Pulmonary artery endothelial cell (primary cell): Measurements from ENCODE around the gene ACKR2. TPM values are rescaled to one million over a fixed set of nuclear protein-coding genes. Genes with fewer than 3 reads are reported as not detected.
A peak's percentile ranks its signal among the peaks of the same experiment; 100 is the strongest.
"Not testable (repeated sequence)": the region's sequence is repeated elsewhere in the genome, so short reads cannot be mapped to it uniquely, and the experiment has no call there.

Source experiments
- DNase-seq: peaks from one replicate; pipeline ENCODE4 v3.0.0-alpha.2; 2011; ENCODE audit warnings: low read depth, low spot score
- total RNA-seq: library from RNA; depleted of rRNA; stranded (reverse); fragments of >200 nt; gene quantifications from 2 replicates; pipeline ENCODE4 v1.2.3, GENCODE V29; 2014

The ACKR2 gene
- total RNA-seq, 1 donor from 2014 or later = not detected

DNA sequence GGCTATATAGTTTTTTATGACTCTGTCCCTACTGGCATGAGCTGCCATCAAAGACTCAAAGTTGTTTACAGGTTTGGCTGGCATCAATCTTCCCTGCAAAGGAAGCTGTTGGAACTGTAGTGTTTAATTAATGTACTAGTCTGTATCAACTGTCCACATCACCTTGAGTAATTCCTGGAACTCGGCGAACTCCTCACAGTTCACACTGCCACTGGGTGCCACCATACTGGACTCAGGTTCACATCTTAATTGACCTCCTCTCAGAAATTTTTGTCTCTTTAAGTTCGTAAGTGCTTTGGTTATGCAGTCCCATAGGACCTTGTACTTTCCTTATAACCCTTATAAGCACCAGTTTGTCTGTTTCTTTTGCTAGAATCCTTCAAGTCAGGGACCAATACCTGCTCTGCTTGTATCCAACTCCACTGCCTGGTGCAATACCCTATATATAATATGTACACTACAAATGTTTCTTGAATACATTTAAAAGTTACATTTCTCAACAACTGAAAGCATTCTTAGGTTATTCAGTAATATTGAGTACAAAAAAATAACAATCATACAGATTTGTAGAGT, 8.1 kb upstream of the ACKR2 start:
- no peak for DNase-seq

DNA sequence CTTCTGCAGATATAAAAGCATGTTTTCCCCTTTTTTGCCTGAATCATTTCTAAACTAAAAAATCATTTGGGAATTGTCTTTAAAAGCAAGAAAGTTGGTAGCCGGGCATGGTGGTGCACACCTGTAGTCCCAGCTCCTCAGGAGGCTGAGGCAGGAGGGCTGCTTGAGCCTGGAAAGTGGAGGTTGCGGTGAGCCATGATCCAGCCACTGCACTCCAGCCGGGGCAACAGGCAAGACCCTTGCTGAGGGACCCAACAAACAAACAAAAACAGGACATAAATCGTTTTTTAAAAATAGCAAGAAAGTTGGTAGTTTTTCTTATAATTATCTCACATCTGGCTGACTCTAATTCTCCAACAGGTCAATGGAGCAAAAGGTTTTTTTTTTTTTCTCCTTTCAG, 7.5 kb upstream of the ACKR2 start:
- no peak for DNase-seq

DNA sequence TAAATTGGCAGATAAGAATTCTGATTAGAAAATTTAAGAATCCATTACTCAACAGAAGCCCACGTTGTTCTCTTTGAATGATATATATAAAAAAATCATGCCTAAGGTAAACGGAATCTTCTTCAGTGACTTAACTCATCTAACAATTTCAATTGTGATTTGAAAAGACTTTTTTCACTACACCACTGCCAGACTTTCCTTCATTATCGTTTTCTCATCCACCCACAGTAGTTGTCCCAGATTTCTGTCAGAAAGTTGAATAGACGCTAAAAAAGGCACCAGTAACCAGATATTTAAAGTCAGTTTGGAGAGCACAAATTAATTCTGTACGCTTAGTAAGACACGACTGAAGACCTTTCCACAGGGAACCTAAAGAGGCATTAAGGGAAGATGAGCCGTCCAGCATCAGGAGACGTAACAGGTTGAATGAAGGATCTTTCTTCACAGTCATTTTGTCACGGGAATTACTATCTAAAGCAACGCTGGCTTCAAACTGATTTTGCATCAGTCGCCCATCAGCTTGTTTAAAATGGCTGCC, 6.3 kb upstream of the ACKR2 start:
- DNase-seq = no peak

DNA sequence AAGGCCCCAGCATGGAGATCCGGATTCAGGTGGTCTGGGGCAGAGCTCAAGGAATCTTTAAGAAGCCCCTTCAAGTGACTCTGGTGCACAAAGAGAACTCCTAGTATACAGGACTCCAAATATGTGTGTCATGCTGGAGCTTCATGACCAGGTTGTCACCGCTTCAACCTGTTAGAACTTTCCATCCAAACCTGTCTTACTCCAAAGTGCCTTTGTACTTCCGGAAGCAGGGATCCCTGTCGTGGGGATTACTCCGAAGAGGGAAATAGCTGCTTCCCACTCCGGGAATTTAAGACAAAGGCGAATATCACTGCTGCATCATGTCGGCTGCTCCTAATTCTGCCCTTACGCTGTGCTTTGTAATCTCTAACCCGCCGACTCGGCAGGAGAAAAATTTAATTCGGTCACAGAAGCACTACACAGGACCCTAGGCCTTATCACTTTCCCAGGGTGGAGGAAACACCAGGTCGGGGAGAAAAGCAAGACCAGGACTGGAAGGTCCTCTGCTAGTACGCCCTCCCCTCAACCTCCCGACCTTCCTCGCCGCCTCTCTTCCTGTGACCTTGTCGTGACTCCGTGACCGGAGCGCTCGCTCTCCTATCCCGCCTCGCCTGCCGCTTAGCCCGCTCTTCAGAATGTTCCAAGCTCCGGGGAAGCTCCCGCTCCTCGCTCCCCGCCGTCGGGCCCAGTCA, 5.7 kb upstream of the ACKR2 start:
- DNase-seq = no peak

DNA sequence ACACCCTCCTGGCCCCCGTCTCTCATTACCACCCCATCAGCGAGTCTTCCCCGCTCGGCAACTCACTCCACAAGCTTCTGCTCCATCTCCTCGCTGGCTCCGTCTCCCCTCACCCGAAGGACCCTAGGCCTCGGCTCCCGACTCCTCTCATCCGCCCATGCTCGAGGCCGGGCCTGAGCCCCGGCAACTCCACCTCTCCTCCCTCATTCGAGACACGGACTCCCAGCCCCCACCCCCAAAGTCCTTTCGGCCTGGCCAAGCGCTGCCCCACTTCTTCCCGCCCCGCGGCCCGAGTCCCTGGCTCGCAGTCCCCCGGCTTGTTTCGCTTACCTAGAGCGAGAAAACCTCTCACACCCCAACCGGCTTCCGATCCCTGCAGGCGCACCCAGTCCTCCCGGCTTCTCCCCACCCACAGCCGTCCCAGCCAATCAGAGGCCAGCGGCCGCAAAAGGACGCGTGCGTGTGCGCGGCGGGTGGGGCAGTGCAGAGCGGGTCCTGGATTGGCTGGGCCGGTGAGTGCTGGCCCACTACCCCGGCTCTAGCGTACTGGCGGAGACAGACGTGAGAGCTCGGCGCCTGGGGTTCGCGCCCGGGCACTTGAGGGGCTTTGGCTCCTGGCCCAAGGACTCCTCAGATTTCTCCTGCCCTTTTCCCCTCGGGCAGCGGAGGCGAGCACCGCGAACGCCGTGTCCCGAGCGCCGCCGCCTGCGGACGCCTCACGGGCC, 5.0 kb upstream of the ACKR2 start, which contains the start of gene HIGD1A:
Gene HIGD1A (minus strand): TSS at position 385 of the 725 bp plus-strand sequence. CDS start 10,237 bp downstream, outside the sequence.
- DNase-seq = peak; percentile 84

DNA sequence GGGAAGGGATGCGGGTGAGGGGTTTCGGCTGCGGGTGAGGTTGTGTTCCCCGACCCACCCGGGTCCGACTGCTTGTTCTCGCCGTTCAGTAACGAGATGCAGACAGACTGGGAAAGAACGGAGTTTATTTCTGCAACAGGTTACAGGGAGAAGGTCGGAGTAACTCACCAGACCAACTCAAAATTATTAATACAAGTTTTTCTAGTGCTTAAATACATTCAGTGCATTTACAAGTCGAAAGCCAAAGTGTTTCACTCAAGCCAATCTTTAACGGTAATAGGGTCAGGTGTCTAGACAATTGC, 4.5 kb upstream of the ACKR2 start:
- DNase-seq = no peak

DNA sequence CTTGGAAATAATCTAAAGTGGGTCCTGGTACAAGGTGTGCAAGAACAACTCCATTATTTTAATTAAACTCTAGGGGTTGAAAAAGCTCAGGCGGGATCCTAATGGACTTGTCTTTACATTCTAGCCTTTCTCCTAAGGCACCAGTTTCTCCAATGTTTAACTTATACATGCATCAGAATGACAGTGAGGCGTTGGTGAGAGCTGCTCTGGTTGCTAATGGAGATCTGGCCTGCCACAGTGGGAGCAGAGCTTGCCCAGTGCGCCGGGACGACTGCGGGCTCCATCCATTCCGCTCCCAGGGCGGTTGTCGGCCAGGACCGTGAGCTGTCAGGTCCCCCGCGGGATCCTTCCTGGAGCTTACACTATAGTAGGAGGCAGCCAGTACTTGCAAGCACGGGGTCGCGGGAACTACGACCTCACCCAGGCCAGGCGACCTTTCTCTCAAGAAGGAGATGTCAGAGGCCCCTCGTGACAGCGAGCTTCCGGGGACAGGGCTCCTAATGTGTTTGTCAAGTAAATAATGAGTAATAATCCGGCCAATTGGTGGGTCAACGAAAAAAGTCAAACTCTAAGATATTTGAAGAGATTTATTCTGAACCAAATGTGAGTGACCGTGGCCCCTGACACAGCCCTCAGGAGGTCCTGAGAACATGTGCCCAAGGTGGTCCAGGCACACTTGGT, 4.0 kb upstream of the ACKR2 start:
- no peak for DNase-seq

DNA sequence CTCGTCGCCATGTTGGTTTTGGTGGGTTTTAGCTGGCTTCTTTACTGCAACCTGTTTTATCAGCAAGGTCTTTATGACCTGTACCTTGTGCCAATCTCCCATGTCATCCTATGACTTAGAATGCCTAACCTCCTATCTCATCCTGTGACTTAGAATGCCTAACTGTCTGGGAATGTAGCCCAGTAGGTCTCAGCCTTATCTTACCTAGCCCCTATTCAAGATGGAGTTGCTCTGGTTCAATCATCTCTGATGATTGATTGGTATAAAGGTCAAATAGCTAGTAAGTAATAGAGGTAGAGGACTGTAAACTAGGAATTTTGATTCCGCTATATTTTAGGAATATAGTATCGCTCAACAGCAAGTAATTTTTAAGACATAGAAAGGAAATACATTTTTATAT, 1.3 kb upstream of the ACKR2 start:
- DNase-seq = no peak

DNA sequence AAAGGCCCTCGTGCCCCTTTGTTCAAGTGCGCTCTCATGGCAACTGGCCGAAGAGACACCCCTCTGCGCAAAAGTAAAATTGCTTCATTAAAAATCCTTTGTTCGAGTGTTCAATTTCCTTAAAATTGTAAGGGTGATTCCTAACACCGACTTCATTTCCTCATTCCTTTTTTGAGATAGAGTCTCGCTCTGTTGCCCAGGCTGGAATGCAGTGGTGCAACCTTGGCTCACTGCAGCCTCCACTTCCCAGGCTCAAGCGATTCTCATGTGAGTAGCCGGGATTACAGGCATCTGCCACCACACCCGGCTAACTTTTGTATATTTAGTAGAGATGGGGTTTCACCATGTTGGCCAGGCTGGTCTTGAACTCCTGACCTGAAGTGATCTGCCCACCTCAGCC, 1.5 kb downstream of the ACKR2 start:
- not testable (repeated sequence) for DNase-seq

DNA sequence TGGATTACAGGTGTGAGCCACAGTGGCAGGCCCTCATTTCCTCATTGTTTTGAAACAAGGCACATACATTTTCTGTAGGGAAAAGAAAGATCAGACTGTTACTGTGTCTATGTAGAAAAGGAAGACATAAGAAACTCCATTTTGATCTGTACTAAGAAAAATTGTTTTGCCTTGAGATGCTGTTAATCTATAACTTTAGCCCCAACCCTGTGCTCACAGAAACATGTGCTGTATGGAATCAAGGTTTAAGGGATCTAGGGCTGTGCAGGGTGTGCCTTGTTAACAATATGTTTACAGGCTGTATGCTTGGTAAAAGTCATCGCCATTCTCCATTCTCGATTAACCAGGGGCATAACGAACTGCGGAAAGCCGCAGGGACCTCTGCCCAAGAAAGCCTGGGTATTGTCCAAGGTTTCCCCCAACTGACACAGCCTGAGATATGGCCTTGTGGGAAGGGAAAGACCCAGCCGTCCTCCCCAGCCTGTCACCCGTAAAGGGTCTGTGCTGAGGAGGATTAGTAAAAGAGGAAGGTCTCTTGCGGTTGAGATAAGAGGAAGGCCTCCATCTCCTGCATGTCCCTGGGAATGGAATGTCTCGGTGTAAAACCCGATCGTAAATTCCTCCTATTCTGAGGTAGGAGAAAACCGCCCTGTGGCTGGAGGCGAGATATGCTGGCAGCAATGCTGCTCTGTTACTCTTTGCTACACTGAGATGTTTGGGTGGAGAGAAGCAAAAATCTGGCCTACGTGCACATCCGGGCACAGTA, 2.1 kb downstream of the ACKR2 start:
- DNase-seq = not testable (repeated sequence)

DNA sequence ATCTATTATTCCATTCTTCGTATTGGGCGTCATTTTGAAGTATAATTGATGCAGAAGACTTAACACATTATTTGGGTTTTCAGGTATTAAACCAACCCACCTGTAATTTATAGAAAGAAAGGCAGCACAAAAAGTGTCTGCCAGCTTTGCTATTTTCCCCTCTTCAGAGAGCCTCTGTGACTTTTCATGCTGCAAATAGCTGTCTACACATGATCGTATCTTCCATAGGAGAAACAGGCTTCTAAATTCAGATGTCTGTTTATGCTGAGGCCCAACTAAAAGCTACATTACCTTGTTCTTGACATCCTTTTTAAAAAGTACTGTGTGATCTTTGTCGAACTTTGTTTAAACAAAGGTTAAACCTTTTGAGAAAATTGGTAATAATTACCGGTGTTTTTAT, 5.0 kb downstream of the ACKR2 start:
- no peak for DNase-seq

DNA sequence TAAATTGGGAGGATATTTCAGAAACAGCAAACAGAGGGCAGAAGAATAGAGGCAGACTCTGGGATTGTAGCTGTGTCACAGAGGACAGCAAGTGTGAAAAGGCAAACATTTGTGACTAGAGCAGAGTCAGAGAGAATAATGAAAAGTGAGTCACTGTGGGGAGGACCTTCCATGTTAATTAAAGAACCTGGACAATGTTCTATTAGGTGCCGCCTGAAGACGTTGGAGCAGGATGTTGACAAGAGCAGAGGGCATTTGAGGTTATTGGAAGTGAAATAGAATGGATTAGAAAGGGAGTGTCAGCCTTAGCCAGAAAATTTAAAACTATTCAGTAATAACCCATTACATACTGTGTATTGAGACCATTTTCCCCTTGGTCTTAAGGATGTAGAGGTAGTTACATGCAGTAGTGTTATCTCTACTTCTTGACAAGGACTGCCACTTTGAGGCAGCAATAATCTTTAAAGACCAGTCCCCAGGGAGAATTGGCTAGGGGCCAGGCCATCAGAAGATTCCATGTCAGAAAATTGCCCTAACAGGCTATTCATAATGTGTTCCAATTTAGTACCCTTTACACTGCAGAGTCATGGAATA, 5.8 kb downstream of the ACKR2 start:
- DNase-seq = no peak

DNA sequence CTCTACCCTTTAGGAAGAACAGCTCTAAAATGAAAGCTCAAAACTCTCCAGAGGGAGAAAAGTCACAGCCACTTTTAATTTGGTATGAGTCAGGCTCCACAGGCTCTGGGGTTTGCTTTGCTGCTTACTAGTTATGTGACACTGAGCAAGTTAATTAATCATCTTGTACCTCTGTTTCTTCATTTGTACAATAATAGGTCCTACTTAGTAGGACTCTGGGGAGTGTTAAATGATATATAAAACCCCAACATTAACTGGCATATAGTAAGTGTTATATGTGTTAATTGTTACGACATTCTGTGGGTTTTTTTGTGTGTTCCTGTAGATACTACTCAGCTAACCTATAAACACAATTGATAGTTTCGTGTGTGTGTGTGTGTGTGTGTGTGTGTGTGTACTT, 6.6 kb downstream of the ACKR2 start:
- DNase-seq = no peak

DNA sequence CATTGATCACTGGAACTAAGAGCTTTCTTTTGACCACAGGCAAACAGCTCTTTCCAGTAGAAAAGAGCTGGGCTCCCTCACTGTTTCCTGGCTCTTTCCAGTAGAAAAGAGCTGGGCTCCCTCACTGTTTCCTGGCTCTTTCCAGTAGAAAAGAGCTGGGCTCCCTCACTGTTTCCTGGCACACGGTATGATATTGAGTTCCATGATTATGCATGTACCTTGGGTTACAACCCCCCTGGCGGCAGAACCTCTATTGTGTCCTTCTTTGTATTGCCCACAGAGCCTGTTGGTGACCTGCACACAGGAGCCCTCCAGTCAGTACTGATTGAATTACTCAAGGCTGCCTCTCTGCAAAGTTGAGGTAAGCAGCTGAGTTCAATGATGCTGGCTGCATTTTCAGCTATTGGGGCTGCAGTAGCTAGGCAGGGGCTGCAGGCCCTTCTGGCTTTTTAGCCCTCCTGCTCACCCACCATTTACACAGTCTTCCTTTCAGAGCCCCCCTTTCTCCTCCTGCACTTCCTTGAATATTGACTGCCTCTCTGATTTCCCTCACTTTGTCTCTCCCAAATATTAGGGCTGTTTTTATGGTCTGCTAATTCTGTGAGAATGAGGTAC, 10.2 kb downstream of the ACKR2 start:
- DNase-seq = no peak

DNA sequence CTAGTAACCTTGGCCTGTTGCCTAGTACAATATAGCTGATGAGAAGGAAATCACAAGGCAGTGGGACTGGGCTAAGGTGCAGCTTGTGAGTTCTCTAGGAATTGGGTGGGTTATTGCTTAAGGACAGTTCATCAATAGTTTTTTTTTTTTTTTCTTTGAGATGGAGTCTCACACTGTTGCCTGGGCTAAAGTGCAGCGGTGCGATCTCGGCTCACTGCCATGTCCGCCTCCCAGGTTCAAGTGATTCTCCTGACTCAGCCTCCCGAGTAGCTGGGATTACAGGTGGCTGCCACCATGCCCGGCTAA, 11.5 kb downstream of the ACKR2 start:
- no peak for DNase-seq

DNA sequence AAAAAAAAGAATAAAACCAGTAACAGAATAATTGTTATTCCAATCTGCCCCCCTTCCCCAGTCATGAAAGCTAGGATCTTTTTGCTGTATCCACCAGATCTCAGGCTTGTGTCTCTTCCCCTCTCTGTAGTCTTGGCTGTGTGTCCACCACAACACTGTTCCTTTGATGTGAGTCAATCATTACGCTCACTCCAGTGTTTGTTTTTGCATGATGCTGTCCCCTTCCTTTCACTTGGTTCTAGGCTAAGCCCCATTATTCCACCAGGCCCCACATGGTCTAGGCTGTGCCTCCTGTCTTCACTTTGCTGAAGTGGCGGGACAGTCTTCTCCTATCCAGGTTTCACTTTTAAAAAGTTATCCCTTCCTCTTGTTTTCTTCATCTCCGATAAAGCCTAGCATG, 13.6 kb downstream of the ACKR2 start:
- no peak for DNase-seq

DNA sequence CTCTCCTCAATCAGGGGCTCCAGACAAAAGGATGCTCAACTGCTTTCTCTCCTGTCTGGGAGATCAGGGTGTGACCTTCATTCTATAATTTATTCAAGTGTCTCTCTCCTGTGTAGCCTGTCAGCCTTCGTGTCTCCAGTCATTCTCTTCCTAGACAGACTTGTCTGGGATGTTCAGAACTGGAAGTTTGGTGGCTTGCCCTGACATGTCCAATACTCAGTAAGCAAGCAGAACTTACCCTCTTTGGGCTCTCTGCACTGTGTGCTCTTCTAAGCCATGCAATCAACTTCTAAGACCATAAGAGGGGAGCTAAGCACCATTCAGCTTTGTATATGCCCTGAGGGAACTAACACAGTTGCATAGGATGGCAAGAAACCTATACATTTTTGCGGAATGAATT, 14.1 kb downstream of the ACKR2 start:
- no peak for DNase-seq

DNA sequence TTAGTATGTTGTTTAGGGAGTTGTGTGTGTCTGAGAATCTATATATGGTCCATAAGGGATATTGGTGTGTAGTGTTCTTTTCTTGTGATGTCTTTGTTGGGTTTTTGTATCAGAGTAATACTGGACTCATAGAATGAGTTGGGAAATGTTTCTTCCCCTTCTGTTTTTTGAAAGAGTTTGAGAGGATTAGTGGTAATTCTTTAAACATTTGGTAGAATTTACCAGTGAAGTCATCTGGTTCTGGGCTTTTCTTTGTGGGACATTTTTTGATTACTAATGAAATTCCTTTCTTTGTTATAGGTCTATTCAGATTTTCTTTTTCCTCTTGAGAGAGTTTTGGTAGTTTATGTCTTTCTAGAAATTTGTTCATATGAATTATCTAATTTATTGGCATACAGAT, 16.9 kb downstream of the ACKR2 start:
- no peak for DNase-seq

DNA sequence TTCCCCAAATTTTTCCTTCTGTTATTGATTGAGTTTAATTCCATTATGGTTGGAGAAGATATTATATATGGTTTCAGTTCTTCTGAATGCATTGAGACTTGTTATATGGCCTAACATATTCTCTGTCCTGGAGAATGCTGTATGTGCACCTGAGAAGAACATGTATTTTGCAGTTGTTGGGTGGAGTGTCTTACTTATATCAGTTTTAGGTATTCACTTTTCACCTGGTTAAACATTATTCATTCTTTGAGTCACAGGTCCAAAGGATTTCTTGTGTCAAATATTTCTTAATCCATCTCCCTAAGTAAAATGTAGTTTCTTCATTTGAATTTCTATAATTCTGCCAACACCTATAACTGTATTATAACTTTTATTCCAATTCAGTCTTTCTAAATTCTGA, 17.8 kb downstream of the ACKR2 start:
- no peak for DNase-seq

DNA sequence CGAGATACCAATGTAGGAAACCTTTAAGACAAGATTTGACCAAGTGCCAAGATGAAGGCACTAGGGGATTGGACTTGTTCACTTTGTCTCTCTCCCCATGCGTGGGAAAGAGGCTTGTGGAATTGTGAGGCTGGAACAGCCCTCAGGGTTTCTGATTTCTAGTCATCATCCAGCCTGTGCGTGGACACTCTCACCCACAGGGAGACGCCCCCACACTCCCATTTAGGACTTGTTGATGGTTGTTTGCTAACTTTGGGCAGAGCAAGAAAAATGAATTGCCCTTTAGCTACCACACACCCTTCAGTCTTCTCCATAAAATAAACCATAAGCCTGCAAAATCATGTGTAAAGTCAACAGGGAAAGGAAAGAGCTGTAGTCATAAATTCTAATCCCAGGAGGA, 18.4 kb downstream of the ACKR2 start:
- DNase-seq = no peak
